GM18909 (cell line): ENCODE results near the gene PAWR.
"Not testable (repeated sequence)": the region's sequence is repeated elsewhere in the genome, so short reads cannot be mapped to it uniquely, and the experiment has no call there.

Experiments
- ATAC-seq: cut with Tn5 transposase; IDR thresholded peaks from one replicate; pipeline ENCODE4 v1.9.1; 2021; ENCODE audit warnings: mild to moderate bottlenecking; ENCODE audit not compliant: unreplicated experiment, poor library complexity

PAWR gene

GRCh38 chr12:79557690-79558315 lies 133.0 kb downstream of the PAWR start:
- no peak for ATAC-seq

GRCh38 chr12:79555028-79555925 lies 135.5 kb downstream of the PAWR start:
- peak; percentile 66 for ATAC-seq

DNA sequence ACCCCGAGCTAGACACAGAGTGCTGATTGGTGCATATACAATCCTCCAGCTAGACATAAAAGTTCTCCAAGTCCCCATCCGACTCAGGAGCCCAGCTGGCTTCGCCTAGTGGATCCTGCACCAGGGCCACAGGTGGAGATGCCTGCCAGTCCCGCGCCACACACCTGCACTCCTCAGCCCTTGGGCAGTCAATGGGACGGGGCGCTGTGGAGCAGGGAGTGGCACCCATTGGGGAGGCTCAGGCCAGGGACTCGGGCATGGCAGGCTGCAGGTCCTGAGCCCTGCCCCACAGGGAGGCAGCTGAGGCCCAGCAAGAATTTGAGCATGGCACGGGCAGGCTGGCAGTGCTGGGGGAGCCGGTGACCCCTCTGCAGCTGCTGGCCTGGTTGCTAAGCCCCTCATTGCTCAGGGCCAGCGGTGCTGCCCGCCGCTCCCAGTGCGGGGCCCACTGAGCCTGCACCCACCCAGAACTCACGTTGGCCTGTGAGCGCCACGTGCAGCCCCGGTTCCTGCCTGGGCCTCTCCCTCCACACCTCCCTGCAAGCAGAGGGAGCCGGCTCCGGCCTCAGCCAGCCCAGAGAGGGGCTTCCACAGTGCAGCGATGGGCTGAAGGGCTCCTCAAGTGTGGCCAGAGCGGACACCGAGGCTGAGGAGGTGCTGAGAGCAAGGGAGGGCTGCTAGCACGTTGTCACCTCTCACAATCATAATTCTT lies 136.7 kb downstream of the PAWR start:
- ATAC-seq = no peak

DNA sequence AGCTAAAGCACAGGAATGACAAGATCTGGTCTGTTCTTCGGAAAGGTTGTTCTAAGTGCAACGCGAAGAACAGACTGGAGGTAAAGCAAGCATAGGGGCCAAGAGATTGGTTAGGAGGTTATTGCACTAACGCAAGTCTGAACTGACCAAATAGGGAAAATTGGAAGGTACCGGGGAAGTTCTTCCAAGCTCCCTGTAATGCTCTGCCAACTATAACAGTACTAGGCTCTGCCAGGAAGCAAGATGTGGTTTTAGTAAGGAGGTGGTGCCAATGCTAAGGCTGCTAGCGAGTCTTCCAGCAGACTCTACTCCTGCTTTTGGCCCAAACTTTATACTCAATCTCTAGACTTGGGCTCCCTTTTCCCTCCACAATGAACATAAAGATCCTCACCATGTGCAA lies 138.6 kb downstream of the PAWR start:
- no peak for ATAC-seq

DNA sequence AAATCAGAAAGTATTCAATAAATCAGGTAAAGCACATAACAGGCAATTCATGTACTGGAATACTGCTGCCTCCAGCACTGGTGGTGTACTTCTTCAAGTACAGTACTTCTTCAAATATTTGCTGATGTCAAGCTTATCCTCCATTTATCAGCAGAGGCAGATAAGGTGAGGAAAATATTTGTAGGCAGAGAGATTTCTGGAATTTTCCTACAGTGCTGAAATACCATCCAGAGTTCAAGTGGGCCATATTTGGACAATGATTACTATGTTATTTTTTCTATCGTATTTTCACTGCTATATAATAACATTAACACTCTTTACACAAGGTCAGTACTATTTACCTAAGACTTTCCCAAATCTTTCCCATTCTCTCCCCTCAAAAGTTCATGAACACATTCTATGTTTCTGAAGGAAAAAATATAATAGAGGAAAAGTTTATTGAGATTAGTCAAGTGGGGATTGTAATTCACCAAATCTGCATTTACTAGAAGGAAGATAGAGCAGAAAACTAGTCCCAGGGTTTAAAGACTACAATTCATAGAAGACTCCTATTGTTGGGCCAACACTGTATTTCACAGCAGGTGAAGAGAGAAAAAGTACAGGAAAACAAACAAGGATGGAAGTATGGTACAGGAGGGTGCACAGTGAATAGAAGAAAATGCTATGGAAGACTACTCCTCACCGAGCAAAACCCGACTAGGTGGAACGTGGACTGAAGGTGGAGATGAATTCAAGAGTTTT lies 141.1 kb downstream of the PAWR start:
- ATAC-seq = no peak

DNA sequence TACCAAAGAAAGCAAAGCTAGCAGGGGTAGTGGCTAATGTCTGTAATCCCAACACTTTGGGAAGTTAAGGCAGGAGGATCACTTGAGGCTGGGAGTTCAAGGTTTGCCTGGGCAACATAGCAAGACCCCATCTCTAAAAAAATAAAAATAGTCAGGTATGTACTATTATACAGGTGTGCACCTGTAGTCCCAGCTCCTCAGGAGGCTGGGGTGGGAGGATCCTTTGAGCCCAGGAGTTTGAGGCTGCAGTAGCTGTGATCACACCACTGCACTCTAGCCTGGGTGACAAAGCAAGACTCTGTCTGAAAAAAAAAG lies 142.2 kb downstream of the PAWR start:
- no peak for ATAC-seq

DNA sequence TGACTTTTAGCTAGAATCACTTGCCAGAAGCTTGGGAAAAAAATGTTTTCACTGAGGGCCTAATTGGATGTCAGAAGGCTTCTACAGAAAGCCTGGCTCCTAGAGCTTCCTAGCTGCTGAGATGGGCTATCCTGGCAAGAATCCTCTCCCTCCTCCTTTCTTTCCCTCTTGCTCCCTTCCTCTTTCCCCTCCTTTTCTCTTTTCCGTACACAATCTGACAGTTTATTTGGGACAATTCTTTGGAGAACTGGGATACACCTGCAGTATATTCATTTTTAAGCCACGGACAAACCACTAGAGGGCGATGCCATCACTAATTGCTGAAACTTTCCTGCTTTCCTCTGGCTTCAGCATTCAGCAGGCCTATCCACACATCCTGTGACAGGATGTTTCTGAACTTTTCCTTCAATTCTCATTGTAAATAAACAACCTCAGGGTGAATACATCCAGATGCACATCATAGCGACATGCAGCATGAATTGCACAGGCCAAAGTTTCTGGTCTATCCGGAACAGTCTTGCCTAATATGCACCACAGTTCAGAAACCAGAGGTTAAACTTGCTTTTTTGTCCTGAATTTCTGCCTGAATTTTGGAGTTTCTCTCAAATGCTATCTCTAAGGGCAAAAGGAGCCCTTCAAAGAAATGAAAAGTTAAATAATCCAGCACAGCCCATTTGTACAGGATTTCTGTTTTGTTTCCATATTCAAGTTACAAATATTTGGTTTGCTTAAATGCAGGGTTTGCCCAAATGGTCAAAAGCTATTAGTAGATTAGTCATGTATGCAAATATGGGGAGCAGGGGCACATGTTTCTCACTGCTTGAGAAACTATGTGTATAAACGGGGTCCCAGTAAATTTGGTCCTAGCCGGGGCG lies 142.8 kb downstream of the PAWR start:
- peak; percentile 83 for ATAC-seq

GRCh38 chr12:79547044-79547734 lies 143.6 kb downstream of the PAWR start:
- ATAC-seq = peak; percentile 16

GRCh38 chr12:79546466-79547043 lies 144.2 kb downstream of the PAWR start:
- no peak for ATAC-seq

DNA sequence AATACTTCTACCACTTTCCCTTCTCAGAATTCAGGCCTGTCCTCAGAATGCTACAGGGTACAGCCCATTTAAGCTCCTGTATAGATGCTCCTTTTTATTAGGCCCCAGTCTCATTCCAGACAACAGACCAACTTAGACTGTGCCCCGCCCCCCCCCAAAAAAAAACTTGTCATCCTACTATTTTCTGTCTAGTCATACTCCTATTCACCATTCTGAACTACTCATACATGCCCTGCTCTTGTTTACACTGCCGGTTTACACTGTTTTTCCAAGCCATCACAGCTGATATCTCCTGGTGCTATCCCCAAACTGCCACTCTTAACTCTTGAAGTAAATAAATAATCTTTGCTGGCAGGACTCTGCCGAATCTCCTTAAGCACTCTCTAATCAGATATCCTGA lies 146.3 kb downstream of the PAWR start:
- not testable (repeated sequence) for ATAC-seq

DNA sequence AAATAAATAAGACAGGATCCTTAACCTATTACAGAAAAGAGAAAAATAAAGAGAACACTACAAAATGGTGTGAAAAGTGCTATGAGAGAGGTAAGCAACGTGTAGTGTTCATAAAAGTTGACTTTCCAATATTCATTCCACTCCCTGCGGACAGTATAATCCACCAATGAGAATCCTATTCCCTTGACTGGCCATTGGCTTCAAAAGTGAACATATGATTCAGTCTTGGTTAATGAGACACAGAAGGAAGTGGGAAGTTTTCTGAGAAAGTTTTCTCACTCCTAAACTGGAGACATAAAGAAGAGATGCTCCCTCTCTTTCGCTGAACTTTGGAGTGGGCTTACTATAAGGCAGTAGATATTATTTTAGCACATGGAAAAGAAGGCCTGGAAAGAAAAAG lies 153.1 kb downstream of the PAWR start:
- ATAC-seq = no peak

GRCh38 chr12:79535751-79536150 lies 155.0 kb downstream of the PAWR start:
- no peak for ATAC-seq
